Measurements from ENCODE around the gene TRIM41. TPM values are rescaled to one million over a fixed set of nuclear protein-coding genes. Genes with fewer than 3 reads are reported as not detected.
"Not testable (repeated sequence)": the region's sequence is repeated elsewhere in the genome, so short reads cannot be mapped to it uniquely, and the experiment has no call there.

TRIM41 gene
- total RNA-seq, 1 donor from 2014 or later, result 31.8 TPM

- Mint-ChIP-seq H3K27ac (peak within 1 kb of the TSS; percentile 96), H3K4me3 (peak within 1 kb of the TSS; percentile 99), H3K4me1 (ENCODE audit: low read depth) (peaks cover 44% of the 10 kb centered on the region), H3K27me3 (ENCODE audit: insufficient read depth) (no peaks in the 10 kb centered on the region), H3K9me3 (no peaks in the 10 kb centered on the region), H3K36me3 (ENCODE audit: low read depth) (peaks cover 32% of the 10 kb centered on the region)
- intact Hi-C loops (cut with micrococcal nuclease), result loop anchor here (1.0 to 5.0 kb wide), 8 partner anchors 15 to 449 kb away; partner anchors contain the start of genes TRIM41 and ZFP62
- DNase-seq (ENCODE audit: low spot score), result peak; percentile 87
These were observed 37.7 kb downstream of the TRIM41 start, which contains the start of gene TRIM52 for GRCh38 chr5:181260720-181261319. Gene TRIM52, minus strand, starts transcription at chr5:181261143. Its CDS starts 330 bp downstream, at chr5:181260813.

GRCh38 chr5:181261320-181262049 is 38.4 kb downstream of the TRIM41 start:
- Mint-ChIP-seq H3K9me3 (no peaks in the 10 kb centered on the region), H3K27me3 (ENCODE audit: insufficient read depth) (no peaks in the 10 kb centered on the region)

GRCh38 chr5:181263633-181264032 is 40.6 kb downstream of the TRIM41 start:
- peaks cover 2% of the 10 kb centered on the region for H3K27me3 Mint-ChIP-seq (ENCODE audit: insufficient read depth)
- H3K4me3 Mint-ChIP-seq, result peak overlapping the region; percentile 99
- intact Hi-C loops (cut with micrococcal nuclease), result loop anchor here (5.0 kb wide), 2 partner anchors 401 to 451 kb away; partner anchors contain the start of gene ZFP62

More at GRCh38 chr5:181261320-181262049, 38.4 kb downstream of the TRIM41 start:
- peak; percentile 71 for DNase-seq (ENCODE audit: low spot score)
- peaks cover 37% of the 10 kb centered on the region for H3K4me1 Mint-ChIP-seq (ENCODE audit: low read depth)
- intact Hi-C loops (cut with micrococcal nuclease), result loop anchor here (1.0 to 5.0 kb wide), 8 partner anchors 15 to 449 kb away; partner anchors contain the start of genes TRIM41 and ZFP62
- peaks cover 27% of the 10 kb centered on the region for H3K36me3 Mint-ChIP-seq (ENCODE audit: low read depth)
- H3K27ac Mint-ChIP-seq, result peak overlapping the region; percentile 96
- H3K4me3 Mint-ChIP-seq, result peak overlapping the region; percentile 99

GRCh38 chr5:181265092-181265671 is 42.1 kb downstream of the TRIM41 start:
- Mint-ChIP-seq H3K36me3 (ENCODE audit: low read depth) (peaks cover 12% of the 10 kb centered on the region), H3K27me3 (ENCODE audit: insufficient read depth) (peaks cover 2% of the 10 kb centered on the region), H3K27ac (no peak overlapping the region), H3K9me3 (no peaks in the 10 kb centered on the region), H3K4me3 (no peak overlapping the region), H3K4me1 (ENCODE audit: low read depth) (peaks cover 5% of the 10 kb centered on the region)
- intact Hi-C loops (cut with micrococcal nuclease), result no loop called here
- no peak for DNase-seq (ENCODE audit: low spot score)

More at GRCh38 chr5:181263633-181264032, 40.6 kb downstream of the TRIM41 start:
- Mint-ChIP-seq H3K4me1 (ENCODE audit: low read depth) (peaks cover 21% of the 10 kb centered on the region), H3K27ac (no peak overlapping the region), H3K9me3 (no peaks in the 10 kb centered on the region), H3K36me3 (ENCODE audit: low read depth) (peaks cover 19% of the 10 kb centered on the region)
- DNase-seq (ENCODE audit: low spot score), result no peak

GRCh38 chr5:181267291-181267904 is 44.3 kb downstream of the TRIM41 start:
- intact Hi-C loops (cut with micrococcal nuclease); DNase-seq (ENCODE audit: low spot score); H3K9me3 Mint-ChIP-seq; H3K27ac Mint-ChIP-seq; H3K4me3 Mint-ChIP-seq; H3K36me3 Mint-ChIP-seq (ENCODE audit: low read depth); H3K27me3 Mint-ChIP-seq (ENCODE audit: insufficient read depth); H3K4me1 Mint-ChIP-seq (ENCODE audit: low read depth): not testable (repeated sequence)

GRCh38 chr5:181267907-181268306 is 44.8 kb downstream of the TRIM41 start:
- not testable (repeated sequence) for H3K27ac Mint-ChIP-seq

GRCh38 chr5:181271081-181271480 is 48.0 kb downstream of the TRIM41 start:
- H3K4me3 Mint-ChIP-seq, result no peak overlapping the region
- H3K36me3 Mint-ChIP-seq (ENCODE audit: low read depth), result no peaks in the 10 kb centered on the region
- H3K9me3 Mint-ChIP-seq, result no peaks in the 10 kb centered on the region
- intact Hi-C loops (cut with micrococcal nuclease), result no loop called here
- no peaks in the 10 kb centered on the region for H3K4me1 Mint-ChIP-seq (ENCODE audit: low read depth)
- peaks cover 3% of the 10 kb centered on the region for H3K27me3 Mint-ChIP-seq (ENCODE audit: insufficient read depth)
- no peak for DNase-seq (ENCODE audit: low spot score)
- H3K27ac Mint-ChIP-seq, result no peak overlapping the region

More at GRCh38 chr5:181267907-181268306, 44.8 kb downstream of the TRIM41 start:
- H3K36me3 Mint-ChIP-seq (ENCODE audit: low read depth); H3K4me1 Mint-ChIP-seq (ENCODE audit: low read depth); intact Hi-C loops (cut with micrococcal nuclease); H3K4me3 Mint-ChIP-seq; DNase-seq (ENCODE audit: low spot score); H3K9me3 Mint-ChIP-seq; H3K27me3 Mint-ChIP-seq (ENCODE audit: insufficient read depth): not testable (repeated sequence)

GRCh38 chr5:181273433-181273744 is 50.3 kb downstream of the TRIM41 start:
- H3K4me1 Mint-ChIP-seq (ENCODE audit: low read depth); H3K4me3 Mint-ChIP-seq; intact Hi-C loops (cut with micrococcal nuclease); H3K9me3 Mint-ChIP-seq; H3K27ac Mint-ChIP-seq; H3K36me3 Mint-ChIP-seq (ENCODE audit: low read depth); H3K27me3 Mint-ChIP-seq (ENCODE audit: insufficient read depth); DNase-seq (ENCODE audit: low spot score): not testable (repeated sequence)

- no peak overlapping the region for H3K4me3 Mint-ChIP-seq
- intact Hi-C loops (cut with micrococcal nuclease), result no loop called here
- H3K9me3 Mint-ChIP-seq, result no peaks in the 10 kb centered on the region
- no peak overlapping the region for H3K27ac Mint-ChIP-seq
- H3K4me1 Mint-ChIP-seq (ENCODE audit: low read depth), result no peaks in the 10 kb centered on the region
- H3K36me3 Mint-ChIP-seq (ENCODE audit: low read depth), result no peaks in the 10 kb centered on the region
- DNase-seq (ENCODE audit: low spot score), result no peak
- H3K27me3 Mint-ChIP-seq (ENCODE audit: insufficient read depth), result peaks cover 9% of the 10 kb centered on the region
These were observed 57.2 kb downstream of the TRIM41 start for GRCh38 chr5:181280251-181280762.

GRCh38 chr5:181281077-181281983 is 58.2 kb downstream of the TRIM41 start:
- no peaks in the 10 kb centered on the region for H3K4me1 Mint-ChIP-seq (ENCODE audit: low read depth)
- no peak overlapping the region for H3K4me3 Mint-ChIP-seq
- intact Hi-C loops (cut with micrococcal nuclease), result no loop called here
- H3K9me3 Mint-ChIP-seq, result no peaks in the 10 kb centered on the region
- H3K27me3 Mint-ChIP-seq (ENCODE audit: insufficient read depth), result peaks cover 6% of the 10 kb centered on the region
- no peaks in the 10 kb centered on the region for H3K36me3 Mint-ChIP-seq (ENCODE audit: low read depth)
- no peak for DNase-seq (ENCODE audit: low spot score)
- H3K27ac Mint-ChIP-seq, result no peak overlapping the region

GRCh38 chr5:181281984-181282316 is 58.9 kb downstream of the TRIM41 start:
- Mint-ChIP-seq H3K4me3 (no peak overlapping the region), H3K27ac (no peak overlapping the region), H3K4me1 (ENCODE audit: low read depth) (no peaks in the 10 kb centered on the region), H3K9me3 (no peaks in the 10 kb centered on the region), H3K36me3 (ENCODE audit: low read depth) (no peaks in the 10 kb centered on the region), H3K27me3 (ENCODE audit: insufficient read depth) (peaks cover 6% of the 10 kb centered on the region)
- intact Hi-C loops (cut with micrococcal nuclease), result no loop called here
- no peak for DNase-seq (ENCODE audit: low spot score)

- intact Hi-C loops (cut with micrococcal nuclease); H3K4me3 Mint-ChIP-seq; DNase-seq (ENCODE audit: low spot score); H3K4me1 Mint-ChIP-seq (ENCODE audit: low read depth); H3K27ac Mint-ChIP-seq; H3K27me3 Mint-ChIP-seq (ENCODE audit: insufficient read depth); H3K36me3 Mint-ChIP-seq (ENCODE audit: low read depth); H3K9me3 Mint-ChIP-seq: not testable (repeated sequence)
These were observed 59.3 kb downstream of the TRIM41 start for GRCh38 chr5:181282415-181282814.
